Measurements from ENCODE around the gene GPA33. TPM values are rescaled to one million over a fixed set of nuclear protein-coding genes. Genes with fewer than 3 reads are reported as not detected.

The GPA33 gene
- total and polyA plus RNA-seq, 8 donors, result 0.11 to 0.55 (median 0.27) TPM; not detected in 2

- Histone ChIP-seq H3K4me3 (no peak overlapping the region), H3K27ac (no peak overlapping the region), H3K4me1 (no peaks in the 10 kb centered on the region), H3K9me3 (no peaks in the 10 kb centered on the region), H3K27me3 (peaks cover 0 to 8% of the 10 kb centered on the region in 2 donors), H3K36me3 (no peaks in the 10 kb centered on the region)
- DNase-seq (no peak), ATAC-seq (no peak)
- TF ChIP-seq CTCF (IDR thresholded peaks at IDR 0.05), result no peak
- intact Hi-C loops (cut with DNase I), result no loop called here
Observed at GRCh38 chr1:167111868-167112709, 21.9 kb upstream of the GPA33 start.

GRCh38 chr1:167110586-167110985 lies 20.4 kb upstream of the GPA33 start:
- no peak overlapping the region for H3K27ac ChIP-seq
- intact Hi-C loops (cut with DNase I), result no loop called here
- ATAC-seq, result no peak
- H3K9me3 ChIP-seq, result no peaks in the 10 kb centered on the region
- no peak overlapping the region for H3K4me3 ChIP-seq
- H3K27me3 ChIP-seq, result peaks cover 0 to 5% of the 10 kb centered on the region in 2 donors
- TF ChIP-seq CTCF (IDR thresholded peaks at IDR 0.05), result no peak
- DNase-seq, result no peak
- H3K36me3 ChIP-seq, result no peaks in the 10 kb centered on the region
- H3K4me1 ChIP-seq, result no peaks in the 10 kb centered on the region

GRCh38 chr1:167109125-167109524 lies 18.9 kb upstream of the GPA33 start:
- H3K27ac ChIP-seq, result no peak overlapping the region
- intact Hi-C loops (cut with DNase I), result no loop called here
- H3K4me3 ChIP-seq, result no peak overlapping the region
- H3K27me3 ChIP-seq, result no peaks in the 10 kb centered on the region
- no peaks in the 10 kb centered on the region for H3K9me3 ChIP-seq
- H3K36me3 ChIP-seq, result no peaks in the 10 kb centered on the region
- ATAC-seq (no peak), DNase-seq (no peak)
- H3K4me1 ChIP-seq, result no peaks in the 10 kb centered on the region
- no peak for TF ChIP-seq CTCF (IDR thresholded peaks at IDR 0.05)

GRCh38 chr1:167107456-167107855 lies 17.3 kb upstream of the GPA33 start:
- Histone ChIP-seq H3K9me3 (no peaks in the 10 kb centered on the region), H3K4me1 (no peaks in the 10 kb centered on the region), H3K27ac (no peak overlapping the region), H3K4me3 (no peak overlapping the region), H3K27me3 (no peaks in the 10 kb centered on the region), H3K36me3 (no peaks in the 10 kb centered on the region)
- ATAC-seq (no peak), DNase-seq (no peak)
- TF ChIP-seq CTCF (IDR thresholded peaks at IDR 0.05), result no peak
- intact Hi-C loops (cut with DNase I), result no loop called here

- Histone ChIP-seq H3K4me3 (no peak overlapping the region), H3K27me3 (no peaks in the 10 kb centered on the region), H3K4me1 (no peaks in the 10 kb centered on the region), H3K9me3 (no peaks in the 10 kb centered on the region), H3K27ac (no peak overlapping the region), H3K36me3 (no peaks in the 10 kb centered on the region)
- no peak for TF ChIP-seq CTCF (IDR thresholded peaks at IDR 0.05)
- no peak for ATAC-seq
- intact Hi-C loops (cut with DNase I), result no loop called here
- DNase-seq, result no peak
Observed at GRCh38 chr1:167106119-167106461, 15.9 kb upstream of the GPA33 start.
